Renal cortical epithelial cell (primary cell): ENCODE results near the gene LMBR1. TPM values are rescaled to one million over a fixed set of nuclear protein-coding genes. Genes with fewer than 3 reads are reported as not detected.
A peak's percentile ranks its signal among the peaks of the same experiment; 100 is the strongest.
"Not testable (repeated sequence)": the region's sequence is repeated elsewhere in the genome, so short reads cannot be mapped to it uniquely, and the experiment has no call there.

ENCODE experiments used
- DNase-seq: peaks from one replicate; pipeline ENCODE4 v3.0.0-alpha.2; 2011; ENCODE audit warnings: low read depth
- total RNA-seq: library from RNA; depleted of rRNA; stranded (reverse); fragments of >200 nt; gene quantifications from 2 replicates; pipeline ENCODE4 v1.2.3, GENCODE V29; 2014

Gene LMBR1
- total RNA-seq, 1 donor from 2014 or later = 65.2 TPM

DNA sequence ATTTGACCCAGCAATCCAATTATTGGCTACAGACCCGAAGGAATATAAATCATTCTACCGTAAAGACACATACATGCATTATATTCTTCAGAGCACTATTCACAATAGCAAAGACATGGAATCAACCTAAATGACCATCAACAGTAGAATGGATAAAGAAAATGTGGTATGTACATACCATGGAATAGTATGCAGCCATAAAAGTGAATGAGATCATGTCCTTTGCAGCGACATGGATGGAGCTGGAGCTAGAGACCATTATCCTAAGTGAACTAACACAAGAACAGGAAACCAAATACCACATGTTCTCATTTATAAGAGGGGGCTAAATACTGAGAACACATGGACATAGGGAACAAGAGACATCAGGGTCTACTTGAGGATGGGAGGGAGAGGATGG is 44.0 kb downstream of the LMBR1 start:
- no peak for DNase-seq

DNA sequence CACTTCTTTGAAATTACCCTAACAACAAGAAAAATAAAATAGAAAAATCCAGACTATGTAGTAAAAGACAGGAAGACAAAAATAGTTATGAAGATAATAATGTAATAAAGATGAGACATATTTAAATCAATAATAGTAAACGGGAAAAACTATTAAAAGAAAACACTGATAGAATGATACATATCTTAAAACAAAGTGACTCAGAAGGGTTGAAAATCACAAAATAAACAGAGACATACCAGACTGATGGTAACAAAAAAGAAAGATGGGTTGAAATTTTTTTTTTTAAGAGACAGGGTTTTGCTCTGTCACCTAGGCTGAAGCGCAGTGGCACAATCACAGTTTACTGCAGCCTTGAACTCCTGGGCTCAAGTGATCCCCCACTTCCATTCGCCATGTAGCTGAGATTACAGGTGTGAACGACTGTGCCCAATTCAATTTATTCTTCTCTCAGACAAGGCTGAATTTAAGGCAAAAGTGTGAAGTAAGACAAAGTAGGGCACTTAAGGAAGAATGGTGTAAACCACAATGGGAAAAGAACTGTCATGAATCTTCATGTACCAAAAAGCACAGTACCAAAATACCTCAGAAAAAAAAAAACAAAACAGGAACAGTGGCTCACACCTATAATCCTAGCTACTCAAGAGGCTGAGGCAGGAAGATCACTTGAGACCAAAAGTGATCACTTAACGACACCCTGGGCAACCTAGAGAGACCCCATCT is 47.4 kb downstream of the LMBR1 start:
- DNase-seq = no peak

DNA sequence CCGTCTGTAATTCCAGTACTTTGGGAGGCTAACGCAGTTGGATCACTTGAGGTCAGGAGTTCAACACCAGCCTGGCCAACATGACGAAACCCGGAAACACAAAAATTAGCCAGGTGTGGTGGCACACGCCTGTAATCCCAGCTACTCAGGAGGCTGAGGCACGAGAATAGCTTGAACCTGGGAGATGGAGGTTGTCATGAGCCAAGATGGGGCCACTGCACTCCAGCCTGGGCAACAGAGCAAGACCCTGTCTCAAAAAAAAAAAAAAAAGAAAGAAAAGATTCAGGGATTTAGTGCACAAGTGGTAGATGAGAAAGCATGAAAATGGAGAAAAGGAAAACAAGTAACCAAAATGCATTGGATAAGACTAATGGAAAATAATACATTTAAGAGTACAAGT is 49.4 kb downstream of the LMBR1 start:
- not testable (repeated sequence) for DNase-seq

DNA sequence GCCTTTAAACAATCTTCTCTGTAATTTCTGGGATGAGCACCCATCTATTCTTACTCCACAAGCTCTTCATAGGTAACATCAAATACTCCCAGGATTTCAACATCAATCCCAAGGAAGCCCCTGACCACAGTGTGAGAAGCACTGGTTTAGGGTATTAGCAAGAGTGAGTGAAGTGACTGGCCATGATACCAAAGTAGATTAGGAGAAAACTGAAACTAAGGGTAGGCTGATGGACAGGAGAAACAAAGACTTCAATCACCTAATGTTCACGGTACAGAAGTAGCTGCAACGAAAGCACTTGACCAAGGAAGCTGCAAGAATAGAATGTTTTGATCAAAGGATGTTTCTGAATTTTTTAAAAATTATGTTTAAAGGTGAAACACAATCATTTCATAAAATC is 49.8 kb downstream of the LMBR1 start:
- DNase-seq = no peak

DNA sequence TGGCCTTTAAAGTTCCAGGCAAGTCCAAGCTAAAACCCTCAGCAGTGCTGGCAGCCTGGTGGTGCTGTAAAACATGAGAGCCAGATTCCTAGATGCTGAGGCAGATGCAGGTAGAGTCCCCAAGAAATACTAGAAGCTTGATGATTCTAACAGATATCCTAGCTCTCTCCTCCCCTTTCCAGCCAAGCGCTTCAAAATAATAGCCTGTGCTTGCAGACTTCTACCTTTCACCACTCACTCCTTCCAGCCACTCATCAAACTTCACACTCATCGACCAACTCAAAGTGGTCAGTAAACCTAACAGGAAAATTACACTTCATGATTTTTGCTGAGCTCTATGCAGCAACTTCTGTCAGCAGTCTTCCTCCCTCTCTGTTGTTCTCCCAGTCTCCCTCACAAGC is 50.2 kb downstream of the LMBR1 start:
- DNase-seq = no peak

DNA sequence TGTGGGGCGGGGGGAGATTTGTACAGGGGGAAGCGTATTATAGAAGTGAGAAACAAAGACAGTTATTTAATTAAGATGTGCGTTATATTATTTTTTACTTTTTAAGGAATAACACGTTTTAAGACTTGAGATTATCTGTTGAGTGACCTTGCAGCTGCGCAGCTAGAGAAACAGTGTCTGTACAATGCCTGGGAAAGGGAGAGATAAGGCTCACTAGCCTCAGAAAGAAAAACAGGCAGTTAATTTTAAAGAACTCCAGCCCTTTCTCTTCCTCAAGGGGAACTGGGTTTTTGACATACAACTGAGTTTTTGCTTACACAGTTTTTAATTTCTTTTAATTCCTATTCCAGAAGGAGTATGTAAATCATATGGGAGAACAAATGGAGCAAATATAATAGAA is 50.7 kb downstream of the LMBR1 start:
- no peak for DNase-seq

DNA sequence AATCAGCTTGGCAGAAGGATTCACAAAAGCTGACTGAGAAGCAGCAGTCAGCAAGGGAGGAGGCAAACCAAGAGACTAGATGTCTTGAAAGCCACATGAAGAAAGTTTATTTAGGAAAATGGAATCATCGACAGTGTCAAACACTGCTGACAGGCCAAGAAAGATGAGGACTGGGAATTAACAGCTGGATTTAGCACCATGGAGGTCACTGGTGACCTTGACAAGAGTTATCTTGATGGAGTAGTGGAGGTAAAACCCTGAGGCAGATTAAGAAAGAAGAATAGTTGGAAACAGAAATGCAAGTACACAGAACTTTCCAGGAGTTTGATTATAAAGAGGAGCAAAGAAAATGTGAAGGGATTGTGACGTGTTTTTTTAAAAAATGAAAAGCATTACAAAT is 51.5 kb downstream of the LMBR1 start:
- DNase-seq = no peak

DNA sequence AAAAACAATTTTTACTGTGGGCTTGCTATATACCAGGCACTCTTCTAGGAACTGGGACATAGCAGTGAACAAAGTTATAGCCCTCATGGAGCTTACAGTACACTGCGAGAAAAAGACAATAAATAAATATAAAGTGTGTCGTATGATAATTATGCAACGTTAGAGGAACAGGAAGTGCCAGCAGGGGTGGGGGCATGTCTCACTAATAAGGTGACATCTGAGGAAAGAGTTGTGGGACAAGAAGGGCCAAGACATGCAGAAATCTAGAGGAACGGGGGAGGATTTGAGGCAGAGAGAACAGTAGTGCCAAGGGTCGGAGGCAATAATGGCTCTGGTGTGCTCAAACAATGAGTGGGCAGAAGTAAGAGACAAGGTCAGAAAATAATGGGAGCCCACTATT is 52.8 kb downstream of the LMBR1 start:
- no peak for DNase-seq

DNA sequence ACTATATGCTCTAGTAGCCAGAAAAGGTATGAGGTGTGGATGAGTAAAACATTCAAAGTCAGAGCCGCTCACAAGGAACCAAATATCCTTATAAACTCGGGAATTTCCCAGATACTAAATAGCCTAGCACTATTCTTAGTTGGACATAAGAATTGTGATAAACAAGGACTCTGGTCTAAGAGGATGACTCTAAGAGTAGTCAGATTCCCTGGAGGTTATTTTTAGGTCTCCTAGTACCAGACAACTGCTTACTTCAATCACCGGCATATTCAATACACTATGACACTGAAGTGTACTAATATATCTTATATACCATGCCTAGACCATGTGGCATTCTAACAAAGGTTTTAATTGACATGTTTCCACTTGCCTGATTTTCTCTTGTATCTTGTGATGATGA is 56.5 kb downstream of the LMBR1 start:
- peak; percentile 40 for DNase-seq

DNA sequence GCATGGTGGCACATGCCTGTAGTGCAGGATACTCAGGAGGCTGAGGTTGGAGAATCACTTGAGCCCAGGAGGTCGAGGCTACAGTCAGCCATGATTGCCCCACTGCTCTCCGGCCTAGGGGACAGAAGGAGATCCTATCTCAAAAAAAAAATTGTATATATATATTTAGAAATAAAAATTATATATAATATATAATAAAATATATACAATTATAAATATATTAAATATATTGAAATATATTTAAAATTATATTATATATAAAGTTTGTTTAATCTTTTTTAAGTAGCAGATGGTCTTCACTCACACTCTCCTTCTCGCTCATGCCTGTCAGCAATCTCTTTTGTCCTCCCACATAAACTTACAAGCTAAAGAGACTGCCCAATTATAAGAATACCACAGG is 58.5 kb downstream of the LMBR1 start:
- no peak for DNase-seq

DNA sequence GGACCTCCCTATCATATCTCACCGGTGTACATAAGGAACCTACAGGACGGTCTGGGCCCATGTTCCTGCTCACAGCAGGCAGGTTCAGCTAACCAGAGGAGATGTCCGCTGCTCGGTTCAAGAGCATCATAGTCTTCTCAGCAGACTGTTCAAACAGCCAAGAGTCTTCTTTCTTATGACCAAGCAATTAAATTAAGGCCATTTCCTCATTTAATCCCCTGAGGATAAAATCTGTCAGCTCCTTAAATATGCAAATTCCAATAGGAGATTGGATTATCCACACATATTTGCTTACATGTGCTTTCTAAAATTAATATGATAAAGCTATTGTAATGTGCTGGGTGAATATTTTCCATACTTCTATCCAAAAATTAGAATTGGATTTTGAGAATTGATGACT is 59.7 kb downstream of the LMBR1 start:
- DNase-seq = no peak

DNA sequence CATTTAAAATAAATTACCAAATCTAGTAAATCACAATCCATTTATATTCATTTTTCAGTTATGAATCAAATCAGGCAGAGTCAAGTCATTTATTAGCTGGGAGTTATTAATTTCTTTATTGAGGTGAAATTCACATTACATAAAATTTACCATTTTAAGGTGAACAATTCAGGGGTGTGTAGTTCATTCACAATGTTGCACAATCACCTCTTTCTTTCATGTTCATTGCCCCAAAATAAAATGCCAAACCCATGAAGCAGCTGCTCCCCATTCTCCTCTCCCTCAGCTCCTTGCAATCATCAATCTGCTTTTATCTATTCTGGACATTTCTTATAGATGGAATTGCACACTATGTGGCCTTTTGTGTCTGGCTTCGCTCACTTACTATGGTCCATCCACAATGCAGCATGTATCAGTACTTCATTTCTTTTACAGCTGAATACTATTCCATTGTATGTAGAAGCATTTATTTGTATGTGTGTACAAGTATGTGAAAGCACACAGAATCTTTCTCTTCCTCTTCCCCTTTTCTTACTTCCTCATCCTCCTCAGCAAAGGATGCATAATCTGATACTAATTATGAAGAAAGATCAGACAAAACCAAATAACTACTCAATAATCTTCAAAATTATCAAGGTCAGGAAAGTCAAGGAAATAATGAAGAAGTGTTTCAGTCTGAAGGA is 60.6 kb downstream of the LMBR1 start:
- DNase-seq = no peak

DNA sequence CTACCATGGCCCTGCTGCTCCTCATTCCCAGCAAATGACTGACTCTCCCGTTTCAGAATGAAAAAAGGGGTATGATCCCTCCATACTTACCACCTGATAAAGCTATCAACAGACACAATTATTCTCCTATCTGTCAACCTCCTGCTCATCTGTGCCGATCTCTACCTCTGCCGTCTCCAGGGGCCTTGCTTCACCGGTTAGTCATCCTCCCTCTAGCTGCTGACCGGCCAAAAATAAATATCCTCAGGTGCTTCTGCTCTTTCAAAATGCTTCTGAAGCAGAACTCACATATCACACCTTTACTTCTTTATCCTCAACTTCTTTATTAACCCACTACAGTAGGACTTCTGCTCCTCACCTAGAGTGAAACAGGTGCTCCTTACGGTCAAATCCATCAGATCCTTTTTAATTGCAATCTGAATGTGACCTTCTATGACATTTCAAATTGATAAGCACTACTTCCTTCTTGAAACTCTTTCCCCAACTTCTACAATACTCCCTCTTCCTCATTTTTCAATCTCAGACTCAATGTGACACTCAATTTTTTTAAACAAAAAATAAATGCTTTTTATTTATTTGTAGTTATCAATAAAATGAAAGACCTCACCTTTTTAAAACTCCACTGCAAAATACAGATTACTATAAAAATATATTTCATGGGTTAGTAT is 63.2 kb downstream of the LMBR1 start:
- no peak for DNase-seq

DNA sequence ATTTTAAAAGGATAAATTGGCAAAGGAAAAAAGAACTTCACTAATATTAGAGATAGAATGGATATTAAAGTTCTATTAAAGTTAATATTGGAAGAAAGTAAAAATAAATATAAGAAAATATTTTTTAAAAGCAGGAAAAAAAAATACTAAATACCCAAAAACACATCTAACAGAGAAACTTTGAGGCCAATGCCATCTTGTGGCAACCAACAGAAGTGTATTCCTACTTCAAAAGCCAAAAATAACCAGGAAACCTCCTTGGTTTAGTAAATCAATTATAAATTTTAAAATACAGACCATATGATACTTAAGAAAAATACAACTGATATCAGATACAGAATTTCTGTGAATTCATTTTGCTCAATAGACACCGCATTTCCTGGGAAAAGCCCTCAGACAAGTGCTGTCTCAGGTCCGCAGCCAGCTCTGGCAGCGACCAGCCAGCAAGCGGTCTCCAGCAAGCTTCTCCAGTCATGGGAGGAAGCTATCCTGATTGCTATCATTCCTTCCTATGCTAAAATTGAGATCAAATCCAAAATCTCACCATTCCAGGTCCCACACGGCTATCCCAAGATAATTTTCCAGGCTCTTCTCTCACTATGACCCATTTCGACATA is 65.3 kb downstream of the LMBR1 start:
- DNase-seq = peak; percentile 46

DNA sequence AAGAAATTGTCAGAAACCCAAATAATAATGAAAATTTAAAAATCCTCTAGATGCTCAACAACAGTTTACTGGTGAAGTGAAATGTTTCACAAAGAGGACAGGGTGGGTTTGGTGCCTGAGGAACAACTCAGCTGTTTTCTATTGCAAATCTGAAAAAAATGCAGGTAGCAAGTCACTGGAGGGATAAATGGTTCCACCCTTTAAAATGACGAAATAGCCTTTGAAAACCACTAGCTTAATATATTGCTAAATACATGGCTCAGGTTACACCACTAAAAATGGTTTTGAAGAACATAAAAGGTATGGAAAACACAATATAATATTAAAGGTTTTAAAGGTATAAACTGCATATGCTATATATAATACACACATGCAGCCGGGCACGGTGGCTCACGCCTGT is 69.5 kb downstream of the LMBR1 start:
- DNase-seq = peak; percentile 72

DNA sequence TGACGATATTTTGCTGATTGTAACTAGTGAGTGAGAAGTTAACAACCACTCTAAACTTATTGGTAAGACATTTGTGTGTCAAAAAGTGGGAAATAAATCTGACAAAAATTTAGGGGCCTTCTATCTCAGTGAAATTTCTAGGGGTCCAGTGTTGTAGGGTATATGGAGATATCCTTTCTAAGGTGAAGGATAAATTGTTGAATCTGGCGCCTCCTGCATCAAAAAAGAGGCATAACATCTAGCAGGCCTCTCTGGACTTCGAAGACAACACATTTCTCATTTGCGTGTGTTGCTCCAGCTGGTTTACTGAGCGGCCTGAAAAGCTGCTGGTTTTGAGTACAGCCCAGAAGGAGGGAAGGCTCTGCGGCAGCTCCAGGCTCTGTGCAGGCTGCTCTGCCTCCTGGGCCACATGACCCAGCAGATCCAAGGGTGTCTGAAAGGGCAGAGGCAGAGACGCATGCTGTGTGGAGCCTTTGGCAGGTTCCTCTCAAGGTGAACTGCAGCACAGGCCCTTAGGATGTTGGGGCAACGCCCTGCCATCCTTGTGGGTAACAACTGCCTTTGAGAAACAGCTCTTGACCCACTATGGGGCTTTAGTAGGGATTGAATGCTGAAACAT is 72.4 kb downstream of the LMBR1 start:
- no peak for DNase-seq

DNA sequence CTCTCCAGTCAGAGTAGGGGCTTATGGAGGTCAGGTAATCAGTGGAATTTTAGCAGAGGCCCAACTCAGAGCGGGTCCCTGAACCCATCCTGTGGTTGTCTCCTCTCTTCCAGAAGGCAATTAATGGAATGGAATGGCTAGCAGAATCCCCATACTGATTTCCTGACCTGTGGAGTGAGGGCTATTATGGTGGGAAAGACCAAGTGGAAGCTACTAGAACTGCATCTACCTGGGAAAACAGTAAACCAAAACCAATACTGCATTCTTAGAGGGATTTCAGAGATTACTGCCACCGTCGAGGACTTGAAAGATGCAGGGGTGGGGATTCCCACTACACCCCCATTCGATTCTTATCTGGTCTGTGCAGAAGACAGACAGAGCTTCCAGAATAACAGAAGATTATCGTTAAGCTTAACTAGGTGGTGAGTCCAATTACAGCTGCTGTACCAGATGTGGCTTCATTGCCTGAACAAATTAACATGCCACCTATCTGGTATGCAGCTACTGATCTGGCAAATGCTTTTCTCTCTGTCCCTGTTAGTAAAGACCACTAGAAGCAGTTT is 73.2 kb downstream of the LMBR1 start:
- no peak for DNase-seq

DNA sequence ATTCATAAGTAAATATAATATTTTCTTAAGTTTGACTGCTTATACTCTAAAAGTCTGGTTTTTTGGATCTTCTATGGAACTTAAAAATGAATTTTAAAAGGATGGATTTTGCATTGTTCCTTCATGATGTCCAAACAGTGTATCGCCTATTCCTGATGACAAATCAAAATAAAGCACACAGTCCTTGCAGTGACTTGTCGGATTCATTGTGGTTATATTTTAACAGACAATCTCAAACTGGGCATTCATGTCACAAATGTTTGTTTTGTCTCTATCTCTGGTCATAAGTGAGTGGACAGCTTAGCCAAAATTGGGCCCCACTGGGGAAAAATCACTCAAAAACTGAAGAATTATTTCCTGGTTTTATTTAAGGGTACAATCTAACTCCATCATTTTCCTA is 74.8 kb downstream of the LMBR1 start:
- peak; percentile 25 for DNase-seq

DNA sequence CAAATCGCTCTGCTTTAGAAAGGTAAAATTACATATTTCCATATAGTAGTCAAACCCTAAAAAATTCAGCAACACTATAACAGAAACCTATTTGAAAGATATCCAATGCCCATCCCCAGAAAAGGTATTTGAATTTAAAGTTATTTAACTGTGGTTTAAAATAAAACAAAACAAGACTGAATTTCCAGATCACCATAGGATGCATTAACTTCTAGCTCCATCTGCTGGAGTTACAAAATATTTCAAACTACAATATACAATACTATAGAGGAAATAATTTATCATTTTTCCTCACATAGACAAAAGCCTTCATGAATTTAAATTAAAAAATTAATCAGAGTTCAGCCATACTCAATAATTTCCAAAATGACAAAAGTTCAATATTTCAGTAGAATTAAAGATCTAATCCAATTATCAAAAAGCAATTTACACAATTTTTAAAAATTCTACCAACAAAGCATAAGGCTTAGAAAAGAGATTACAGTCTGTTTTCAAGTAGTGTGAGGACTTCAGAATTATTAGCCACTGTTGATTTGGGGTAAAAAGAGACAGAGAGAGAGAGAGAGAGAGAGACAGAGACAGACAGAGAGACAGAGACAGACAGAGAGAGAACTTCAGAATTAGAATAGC is 75.9 kb downstream of the LMBR1 start:
- DNase-seq = peak; percentile 40

DNA sequence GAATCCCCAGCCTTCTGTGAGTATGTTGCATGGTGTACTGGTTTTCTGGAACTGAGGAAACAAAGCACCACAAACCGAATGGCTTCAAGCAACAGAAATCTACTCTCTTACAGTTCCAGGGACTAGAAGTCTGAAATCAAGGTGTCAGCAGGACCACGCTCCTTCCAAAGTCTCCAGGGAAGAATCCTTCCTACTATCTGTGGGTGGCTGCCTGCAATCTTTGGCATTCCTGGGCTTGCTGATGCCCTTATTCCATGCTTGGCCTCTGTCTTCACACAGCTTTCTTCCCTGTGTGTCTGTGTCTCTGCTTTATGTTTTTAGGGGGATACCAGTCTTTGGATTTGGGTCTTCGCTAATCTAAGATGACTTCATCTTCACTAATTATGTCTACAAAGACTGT is 81.3 kb downstream of the LMBR1 start:
- no peak for DNase-seq

DNA sequence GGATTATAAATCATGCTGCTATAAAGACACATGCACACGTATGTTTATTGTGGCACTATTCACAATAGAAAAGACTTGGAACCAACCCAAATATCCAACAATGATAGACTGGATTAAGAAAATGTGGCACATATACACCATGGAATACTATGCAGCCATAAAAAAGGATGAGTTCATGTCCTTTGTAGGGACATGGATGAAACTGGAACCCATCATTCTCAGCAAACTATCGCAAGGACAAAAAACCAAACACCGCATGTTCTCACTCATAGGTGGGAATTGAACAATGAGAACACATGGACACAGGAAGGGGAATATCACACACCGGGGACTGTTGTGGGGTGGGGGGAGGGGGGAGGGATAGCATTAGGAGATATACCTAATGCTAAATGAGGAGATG is 89.3 kb downstream of the LMBR1 start:
- DNase-seq = not testable (repeated sequence)
